ENCODE measurements around the gene ELF4. TPM values are rescaled to one million over a fixed set of nuclear protein-coding genes. Genes with fewer than 3 reads are reported as not detected.
A peak's percentile ranks its signal among the peaks of the same experiment; 100 is the strongest.

The ELF4 gene
- total RNA-seq, 1 experiment from 2014 or later: 19.2 TPM

DNA sequence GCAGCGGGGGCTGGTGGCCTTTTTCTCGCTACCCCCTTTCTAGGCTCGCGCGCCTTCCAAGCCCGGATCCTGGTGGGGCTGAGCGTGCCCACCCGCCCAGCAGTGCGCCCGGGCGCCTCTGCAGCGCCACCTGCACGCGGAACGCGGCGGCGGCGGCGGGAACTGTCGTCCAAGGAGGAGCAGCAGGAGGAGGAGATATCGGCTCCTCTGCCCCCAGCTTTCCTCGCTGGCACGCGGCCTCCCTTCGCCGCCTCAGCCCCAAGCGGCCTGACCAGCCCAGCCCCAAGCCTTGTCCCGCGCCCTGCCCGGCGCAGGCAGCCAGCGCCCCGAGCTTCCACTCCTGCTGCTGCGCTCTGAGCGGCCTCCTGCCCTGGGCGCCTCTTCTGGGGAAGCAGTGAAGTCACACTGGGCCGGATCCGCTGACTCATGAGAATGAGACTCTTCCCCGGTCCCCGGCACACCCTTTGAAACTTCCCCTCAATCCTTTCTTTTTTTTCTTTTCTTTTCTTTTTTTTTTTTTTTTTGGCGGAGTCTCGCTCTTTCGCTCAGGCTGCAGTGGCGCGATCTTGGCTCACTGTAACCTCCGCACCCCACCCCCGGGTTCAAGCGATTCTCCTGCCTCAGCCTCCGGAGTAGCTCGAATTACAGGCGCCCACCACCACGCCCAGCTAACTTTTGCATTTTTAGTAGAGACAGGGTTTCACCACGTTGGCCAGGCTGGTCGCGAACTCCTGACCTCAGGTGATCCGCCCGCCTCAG, 10.6 kb upstream of the ELF4 start (continued):
- TF ChIP-seq, protein P1, sequence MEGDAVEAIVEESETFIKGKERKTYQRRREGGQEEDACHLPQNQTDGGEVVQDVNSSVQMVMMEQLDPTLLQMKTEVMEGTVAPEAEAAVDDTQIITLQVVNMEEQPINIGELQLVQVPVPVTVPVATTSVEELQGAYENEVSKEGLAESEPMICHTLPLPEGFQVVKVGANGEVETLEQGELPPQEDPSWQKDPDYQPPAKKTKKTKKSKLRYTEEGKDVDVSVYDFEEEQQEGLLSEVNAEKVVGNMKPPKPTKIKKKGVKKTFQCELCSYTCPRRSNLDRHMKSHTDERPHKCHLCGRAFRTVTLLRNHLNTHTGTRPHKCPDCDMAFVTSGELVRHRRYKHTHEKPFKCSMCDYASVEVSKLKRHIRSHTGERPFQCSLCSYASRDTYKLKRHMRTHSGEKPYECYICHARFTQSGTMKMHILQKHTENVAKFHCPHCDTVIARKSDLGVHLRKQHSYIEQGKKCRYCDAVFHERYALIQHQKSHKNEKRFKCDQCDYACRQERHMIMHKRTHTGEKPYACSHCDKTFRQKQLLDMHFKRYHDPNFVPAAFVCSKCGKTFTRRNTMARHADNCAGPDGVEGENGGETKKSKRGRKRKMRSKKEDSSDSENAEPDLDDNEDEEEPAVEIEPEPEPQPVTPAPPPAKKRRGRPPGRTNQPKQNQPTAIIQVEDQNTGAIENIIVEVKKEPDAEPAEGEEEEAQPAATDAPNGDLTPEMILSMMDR (IDR thresholded peaks at IDR 0.05 in 2 of 3, conservative IDR thresholded peaks at IDR 0.05 in 1 of 3; ENCODE audit: borderline replicate concordance in 1 of 3, insufficient read depth in 1 of 3, low read depth in 2 of 3, low read length in 2 of 3): peak in 2 of 3 experiments; percentile 53 to 64; a peak in 4 of 6 replicates
- TF ChIP-seq JUND (IDR thresholded peaks at IDR 0.05) (no peak), ZFX (IDR thresholded peaks at IDR 0.05) (peak; percentile 12; the same call in 1 of the 2 replicates), POLR2A (IDR thresholded peaks at IDR 0.05; ENCODE audit: borderline replicate concordance, extremely low read depth, insufficient read depth, insufficient read length) (no peak), ATF3 (IDR thresholded peaks at IDR 0.05) (no peak)

GRCh38 chrX:130120321-130120731, 10.0 kb upstream of the ELF4 start:
- Histone ChIP-seq H3K9ac (ENCODE audit: low read length) (peak overlapping the region; percentile 59; the same call in 1 of the 2 replicates), H3K27me3 (ENCODE audit: insufficient read depth, low read length) (no peaks in the 10 kb centered on the region), H3K36me3 (ENCODE audit: control insufficient read depth in 1 of 2, insufficient read depth in 2 of 2, low read length in 2 of 2) (no peaks in the 10 kb centered on the region), H3K79me2 (ENCODE audit: insufficient read depth, low read length) (no peaks in the 10 kb centered on the region), H2AFZ (ENCODE audit: low read depth, low read length, poor library complexity, severe bottlenecking) (no peak overlapping the region), H3K4me2 (ENCODE audit: low read length) (peak overlapping the region; percentile 73), H4K20me1 (ENCODE audit: insufficient read depth) (no peaks in the 10 kb centered on the region), H3K4me1 (ENCODE audit: control insufficient read depth in 1 of 2, insufficient read depth in 2 of 2, low read length in 2 of 2) (peaks cover 23 to 48% of the 10 kb centered on the region in 2 experiments), H3K4me3 (replicated peaks in 1 of 2; ENCODE audit: low read depth in 1 of 2, low read length in 2 of 2) (no peak overlapping the region), H3K9me2 (ENCODE audit: insufficient read depth) (no peaks in the 10 kb centered on the region), H3K27ac (ENCODE audit: low read depth, low read length) (no peak overlapping the region; the same call in 1 of the 2 replicates), H3K9me3 (ENCODE audit: control insufficient read depth in 1 of 2, insufficient read depth in 1 of 2, low read depth in 1 of 2, low read length in 2 of 2) (no peaks in the 10 kb centered on the region)
- no peak for DNase-seq (ENCODE audit: low read depth, low spot score)
- ChIA-PET CTCF (interaction anchor here (1.1 to 1.4 kb wide), 2 partner anchors 12 to 41 kb away, joined by 3 to 4 read pairs; no protein-coding TSS in a partner anchor), POLR2A (interaction anchor here (0.7 kb wide), 1 partner anchor 52 kb away, joined by 4 read pairs; no protein-coding TSS in a partner anchor), RAD21 (ENCODE audit: low non-redundant PET in 1 of 2, low total read pairs in 2 of 2, uncharacterized antibody in 2 of 2, unreplicated experiment in 2 of 2) (no interaction called here)
- peak; percentile 4; the same call in 1 of the 2 replicates for ATAC-seq
- no peak for TF ChIP-seq RAD21 (IDR thresholded peaks at IDR 0.05; ENCODE audit: low read depth)
- intact Hi-C loops (cut with micrococcal nuclease): loop anchor here (10.0 kb wide), 1 partner anchor 46 kb away; no protein-coding TSS in a partner anchor
- no TSS peak for BruUV-seq (replicated peaks)
